Measurements from ENCODE around the gene RC3H2.
"Not testable (repeated sequence)": the region's sequence is repeated elsewhere in the genome, so short reads cannot be mapped to it uniquely, and the experiment has no call there.

Gene RC3H2

GRCh38 chr9:122835313-122835731 lies 69.8 kb downstream of the RC3H2 start:
- TF ChIP-seq POLR2A (IDR thresholded peaks at IDR 0.05; ENCODE audit: low read depth, low read length) = no peak
- no peak for TF ChIP-seq POLR2AphosphoS5 (IDR thresholded peaks at IDR 0.05; ENCODE audit: low read depth, low read length)
- no peak for TF ChIP-seq PAX5 (IDR thresholded peaks at IDR 0.05; ENCODE audit: insufficient read depth, low read length, severe bottlenecking)
- TF ChIP-seq TAF1 (IDR thresholded peaks at IDR 0.05; ENCODE audit: low read depth, low read length) = no peak
- TF ChIP-seq POU2F2 (IDR thresholded peaks at IDR 0.05; ENCODE audit: low read depth, low read length) = no peak
- TF ChIP-seq SPI1 (IDR thresholded peaks at IDR 0.05; ENCODE audit: low read depth, low read length) = no peak
- peak; percentile 26 for FAIRE-seq
- DNase-seq (ENCODE audit: insufficient read length, low spot score) = peak; percentile 35

GRCh38 chr9:122832194-122832593 lies 73.0 kb downstream of the RC3H2 start:
- no peak for DNase-seq (ENCODE audit: insufficient read length, low spot score)
- no peak for FAIRE-seq
- TF ChIP-seq TAF1 (IDR thresholded peaks at IDR 0.05; ENCODE audit: low read depth, low read length) = no peak
- TF ChIP-seq SPI1 (IDR thresholded peaks at IDR 0.05; ENCODE audit: low read depth, low read length) = no peak
- TF ChIP-seq POU2F2 (IDR thresholded peaks at IDR 0.05; ENCODE audit: low read depth, low read length) = no peak
- TF ChIP-seq POLR2AphosphoS5 (IDR thresholded peaks at IDR 0.05; ENCODE audit: low read depth, low read length) = no peak

- not testable (repeated sequence) for FAIRE-seq; DNase-seq (ENCODE audit: insufficient read length, low spot score)
Measured at GRCh38 chr9:122828965-122829284, 76.2 kb downstream of the RC3H2 start.

GRCh38 chr9:122827761-122828093 lies 77.4 kb downstream of the RC3H2 start:
- DNase-seq (ENCODE audit: insufficient read length, low spot score) (no peak), FAIRE-seq (no peak)
- TF ChIP-seq SPI1 (IDR thresholded peaks at IDR 0.05; ENCODE audit: low read depth, low read length) (no peak), PAX5 (IDR thresholded peaks at IDR 0.05; ENCODE audit: insufficient read depth, low read length, severe bottlenecking) (no peak), POLR2AphosphoS5 (IDR thresholded peaks at IDR 0.05; ENCODE audit: low read depth, low read length) (no peak), POU2F2 (IDR thresholded peaks at IDR 0.05; ENCODE audit: low read depth, low read length) (no peak), POLR2A (IDR thresholded peaks at IDR 0.05; ENCODE audit: low read depth, low read length) (no peak), TAF1 (IDR thresholded peaks at IDR 0.05; ENCODE audit: low read depth, low read length) (no peak)

GRCh38 chr9:122822938-122823337 lies 82.2 kb downstream of the RC3H2 start:
- TF ChIP-seq POLR2AphosphoS5 (IDR thresholded peaks at IDR 0.05; ENCODE audit: low read depth, low read length) (no peak), POLR2A (IDR thresholded peaks at IDR 0.05; ENCODE audit: low read depth, low read length) (no peak), PAX5 (IDR thresholded peaks at IDR 0.05; ENCODE audit: insufficient read depth, low read length, severe bottlenecking) (no peak), SPI1 (IDR thresholded peaks at IDR 0.05; ENCODE audit: low read depth, low read length) (no peak), TAF1 (IDR thresholded peaks at IDR 0.05; ENCODE audit: low read depth, low read length) (no peak), POU2F2 (IDR thresholded peaks at IDR 0.05; ENCODE audit: low read depth, low read length) (no peak)
- FAIRE-seq = no peak

GRCh38 chr9:122822056-122822455 lies 83.1 kb downstream of the RC3H2 start:
- no peak for FAIRE-seq
- TF ChIP-seq POLR2AphosphoS5 (IDR thresholded peaks at IDR 0.05; ENCODE audit: low read depth, low read length) (no peak), TAF1 (IDR thresholded peaks at IDR 0.05; ENCODE audit: low read depth, low read length) (no peak), POLR2A (IDR thresholded peaks at IDR 0.05; ENCODE audit: low read depth, low read length) (no peak), POU2F2 (IDR thresholded peaks at IDR 0.05; ENCODE audit: low read depth, low read length) (no peak), SPI1 (IDR thresholded peaks at IDR 0.05; ENCODE audit: low read depth, low read length) (no peak), PAX5 (IDR thresholded peaks at IDR 0.05; ENCODE audit: insufficient read depth, low read length, severe bottlenecking) (no peak)
- DNase-seq (ENCODE audit: insufficient read length, low spot score) = no peak

More at GRCh38 chr9:122822938-122823337, 82.2 kb downstream of the RC3H2 start:
- no peak for DNase-seq (ENCODE audit: insufficient read length, low spot score)

- DNase-seq (ENCODE audit: insufficient read length, low spot score) (no peak), FAIRE-seq (no peak)
- TF ChIP-seq POLR2AphosphoS5 (IDR thresholded peaks at IDR 0.05; ENCODE audit: low read depth, low read length) (no peak), TAF1 (IDR thresholded peaks at IDR 0.05; ENCODE audit: low read depth, low read length) (no peak), SPI1 (IDR thresholded peaks at IDR 0.05; ENCODE audit: low read depth, low read length) (no peak), POLR2A (IDR thresholded peaks at IDR 0.05; ENCODE audit: low read depth, low read length) (no peak), POU2F2 (IDR thresholded peaks at IDR 0.05; ENCODE audit: low read depth, low read length) (no peak), PAX5 (IDR thresholded peaks at IDR 0.05; ENCODE audit: insufficient read depth, low read length, severe bottlenecking) (no peak)
Measured at GRCh38 chr9:122821278-122821943, 83.7 kb downstream of the RC3H2 start.

GRCh38 chr9:122820490-122820845 lies 84.7 kb downstream of the RC3H2 start:
- DNase-seq (ENCODE audit: insufficient read length, low spot score) (no peak), FAIRE-seq (no peak)
- TF ChIP-seq POLR2AphosphoS5 (IDR thresholded peaks at IDR 0.05; ENCODE audit: low read depth, low read length) = no peak
- TF ChIP-seq POU2F2 (IDR thresholded peaks at IDR 0.05; ENCODE audit: low read depth, low read length) = no peak
- TF ChIP-seq SPI1 (IDR thresholded peaks at IDR 0.05; ENCODE audit: low read depth, low read length) = no peak

GRCh38 chr9:122819791-122820489 lies 85.2 kb downstream of the RC3H2 start:
- DNase-seq (ENCODE audit: insufficient read length, low spot score) = no peak
- no peak for FAIRE-seq
- no peak for TF ChIP-seq SPI1 (IDR thresholded peaks at IDR 0.05; ENCODE audit: low read depth, low read length)
- no peak for TF ChIP-seq POLR2A (IDR thresholded peaks at IDR 0.05; ENCODE audit: low read depth, low read length)

GRCh38 chr9:122819326-122819725 lies 85.8 kb downstream of the RC3H2 start:
- no peak for TF ChIP-seq POLR2A (IDR thresholded peaks at IDR 0.05; ENCODE audit: low read depth, low read length)
- no peak for TF ChIP-seq POU2F2 (IDR thresholded peaks at IDR 0.05; ENCODE audit: low read depth, low read length)
- TF ChIP-seq POLR2AphosphoS5 (IDR thresholded peaks at IDR 0.05; ENCODE audit: low read depth, low read length) = no peak
- no peak for TF ChIP-seq SPI1 (IDR thresholded peaks at IDR 0.05; ENCODE audit: low read depth, low read length)
- TF ChIP-seq TAF1 (IDR thresholded peaks at IDR 0.05; ENCODE audit: low read depth, low read length) = no peak
- TF ChIP-seq PAX5 (IDR thresholded peaks at IDR 0.05; ENCODE audit: insufficient read depth, low read length, severe bottlenecking) = no peak
- no peak for FAIRE-seq
- no peak for DNase-seq (ENCODE audit: insufficient read length, low spot score)

All from GM12891 (cell line).